Spinal cord (tissue), 10 donors: ENCODE measurements around the gene UGT1A6. TPM values are rescaled to one million over a fixed set of nuclear protein-coding genes. Genes with fewer than 3 reads are reported as not detected.
"Not testable (repeated sequence)": the region's sequence is repeated elsewhere in the genome, so short reads cannot be mapped to it uniquely, and the experiment has no call there.

Experiments
- DNase-seq, 6 donors: peaks; one replicate each; pipeline versions ENCODE4 v3.0.0 to v3.0.0-alpha.2; 2013 to 2015; ENCODE audit warnings: low spot score in 6 of 6, low read depth in 4 of 6
- H3K27ac ChIP-seq: one replicate; pipeline ENCODE4 v1.5.1; 2013; ENCODE audit warnings: low read depth, low read length, control low read depth
- H3K27me3 ChIP-seq: one replicate; pipeline ENCODE4 v1.6.1; 2013; ENCODE audit warnings: low read length; ENCODE audit not compliant: control insufficient read depth, insufficient read depth
- H3K36me3 ChIP-seq: one replicate; pipeline ENCODE4 v1.6.1; 2013; ENCODE audit warnings: low read length; ENCODE audit not compliant: control insufficient read depth, insufficient read depth
- H3K4me1 ChIP-seq: one replicate; pipeline ENCODE4 v1.6.1; 2013; ENCODE audit warnings: low read length; ENCODE audit not compliant: control insufficient read depth, insufficient read depth
- H3K4me3 ChIP-seq: one replicate; pipeline ENCODE4 v1.5.1; 2013; ENCODE audit warnings: low read depth, low read length, control low read depth
- H3K9me3 ChIP-seq: one replicate; pipeline ENCODE4 v1.6.1; 2013; ENCODE audit warnings: low read length; ENCODE audit not compliant: control insufficient read depth, insufficient read depth
- WGBS: methylation state at CpG from one replicate; pipeline ENCODE4 v1.1.5; 2013; ENCODE audit warnings: missing lambda C conversion rate; ENCODE audit not compliant: insufficient coverage; 5-methylcytosine and 5-hydroxymethylcytosine counted together
- polyA plus RNA-seq, 2 donors: library from polyadenylated mRNA; unstranded; fragments of 120-200 nt; gene quantifications; one replicate each; pipeline ENCODE4 v1.2.1, GENCODE V29; 2013; ENCODE audit not compliant: insufficient read length in 2 of 2
- total RNA-seq, 2 donors: library from RNA; depleted of rRNA in 1 of 2; stranded (reverse); fragments of 120-200 nt in 1 of 2; fragments of >200 nt in 1 of 2; gene quantifications; one replicate each; pipeline versions ENCODE4 v1.2.3 to v1.2.4, GENCODE V29; 2013 to 2014
- donor health status: healthy.

The UGT1A6 gene
- total and polyA plus RNA-seq, 4 donors, result 0.20 TPM; not detected in 3

DNA sequence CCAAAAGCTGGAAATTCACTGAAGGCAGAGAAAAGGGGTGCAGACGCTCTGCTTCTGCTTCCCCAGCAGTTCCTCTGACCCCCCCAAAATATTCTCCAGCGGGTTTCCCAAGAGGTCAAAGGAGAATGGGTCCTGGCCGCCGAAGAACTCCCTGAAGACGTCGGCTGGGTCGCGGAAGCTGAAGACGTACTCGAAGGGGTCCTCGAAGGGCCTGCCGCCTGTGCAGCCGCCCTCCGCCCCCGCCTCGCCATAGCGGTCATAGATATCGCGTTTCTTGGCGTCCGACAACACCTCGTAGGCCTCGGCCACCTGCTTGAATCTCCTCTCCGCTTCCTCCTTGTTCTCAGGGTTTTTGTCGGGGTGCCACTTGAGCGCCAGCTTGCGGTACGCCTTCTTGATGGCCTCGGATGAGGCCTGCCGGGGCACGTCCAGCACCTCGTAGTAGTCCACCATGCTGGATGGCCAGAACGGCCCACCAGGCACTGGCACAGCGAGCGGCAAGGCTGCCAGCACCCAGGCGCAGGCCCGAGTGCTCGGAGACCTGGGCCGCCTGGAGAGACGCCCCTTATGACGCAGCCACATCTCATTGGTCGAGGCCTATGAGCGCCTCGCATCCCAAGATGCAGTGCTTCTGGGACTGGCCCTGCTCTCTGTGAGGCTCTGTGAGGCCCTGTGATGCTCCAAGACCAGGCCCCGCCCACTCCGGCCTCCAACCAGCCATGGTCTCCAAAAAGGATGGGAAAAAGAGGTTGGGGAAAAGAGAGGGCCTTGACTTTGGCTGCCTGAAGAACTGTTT, 51.0 kb downstream of the UGT1A6 start:
- Histone ChIP-seq H3K27me3 (no peaks in the 10 kb centered on the region), H3K4me3 (no peak overlapping the region), H3K4me1 (no peaks in the 10 kb centered on the region), H3K9me3 (no peaks in the 10 kb centered on the region), H3K36me3 (no peaks in the 10 kb centered on the region), H3K27ac (no peak overlapping the region)
- WGBS, result 95% methylated on average over 39 of the region's 46 CpGs
- no peak for DNase-seq

DNA sequence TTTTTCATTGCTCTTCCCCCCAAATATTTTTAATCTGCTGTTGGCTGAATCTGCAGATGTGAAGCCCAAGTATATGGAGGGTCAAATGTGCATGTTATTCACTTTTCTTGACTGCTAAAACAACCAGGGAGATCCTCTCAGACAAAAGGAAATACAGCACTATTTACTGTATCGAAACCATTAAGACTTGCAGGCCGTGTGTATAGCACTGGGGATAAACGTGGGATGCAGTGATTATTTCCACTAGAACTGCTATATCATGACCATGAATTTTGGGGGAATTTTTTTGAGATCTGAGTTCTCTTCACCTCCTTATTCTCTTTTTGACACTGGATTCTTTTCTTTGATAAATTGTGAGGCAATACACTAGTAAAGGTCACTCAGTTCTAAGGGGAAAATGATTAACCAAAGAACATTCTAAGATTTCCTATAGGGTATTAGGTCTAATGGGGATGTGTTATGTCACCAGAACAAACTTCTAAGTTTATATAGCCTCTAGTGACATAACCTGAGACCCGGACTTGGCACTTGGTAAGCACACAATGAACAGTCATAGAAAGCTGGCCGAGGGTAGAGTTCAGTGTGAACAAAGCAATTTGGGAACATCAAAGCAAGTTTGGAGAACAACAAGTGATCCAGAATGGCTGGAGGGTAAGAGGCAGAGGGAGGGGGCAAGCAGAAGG, 52.5 kb downstream of the UGT1A6 start:
- no peak overlapping the region for H3K4me3 ChIP-seq

DNA sequence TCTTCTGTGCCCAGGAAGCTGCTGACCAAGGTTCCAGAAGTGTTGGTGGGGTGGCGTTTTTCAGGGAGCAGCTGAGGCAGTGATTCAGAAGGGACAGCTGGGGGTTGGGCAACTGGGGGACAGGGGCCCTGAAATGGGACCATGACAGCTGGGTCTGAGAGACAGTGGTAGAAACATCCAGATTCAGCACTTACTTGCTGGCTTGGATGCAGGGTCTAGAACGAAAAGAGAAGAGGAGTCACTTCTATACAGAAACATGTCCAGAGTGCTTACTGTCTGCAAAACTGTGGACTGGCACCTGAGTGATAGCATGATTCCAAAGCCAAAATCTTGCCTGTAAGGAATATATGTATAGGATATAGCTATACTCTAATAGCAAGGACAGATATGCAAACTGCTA, 53.1 kb downstream of the UGT1A6 start:
- not testable (repeated sequence) for H3K36me3 ChIP-seq, H3K4me3 ChIP-seq, H3K27me3 ChIP-seq, H3K4me1 ChIP-seq, H3K27ac ChIP-seq, DNase-seq, H3K9me3 ChIP-seq
- WGBS, result 79% methylated on average over 2 of the region's 2 CpGs

More for the DNA sequence above, 52.5 kb downstream of the UGT1A6 start:
- no peaks in the 10 kb centered on the region for H3K27me3 ChIP-seq
- H3K4me1 ChIP-seq, result no peaks in the 10 kb centered on the region
- 40% methylated on average over 2 of the region's 5 CpGs for WGBS
- H3K27ac ChIP-seq, result no peak overlapping the region
- H3K36me3 ChIP-seq, result no peaks in the 10 kb centered on the region
- no peak for DNase-seq
- H3K9me3 ChIP-seq, result no peaks in the 10 kb centered on the region

DNA sequence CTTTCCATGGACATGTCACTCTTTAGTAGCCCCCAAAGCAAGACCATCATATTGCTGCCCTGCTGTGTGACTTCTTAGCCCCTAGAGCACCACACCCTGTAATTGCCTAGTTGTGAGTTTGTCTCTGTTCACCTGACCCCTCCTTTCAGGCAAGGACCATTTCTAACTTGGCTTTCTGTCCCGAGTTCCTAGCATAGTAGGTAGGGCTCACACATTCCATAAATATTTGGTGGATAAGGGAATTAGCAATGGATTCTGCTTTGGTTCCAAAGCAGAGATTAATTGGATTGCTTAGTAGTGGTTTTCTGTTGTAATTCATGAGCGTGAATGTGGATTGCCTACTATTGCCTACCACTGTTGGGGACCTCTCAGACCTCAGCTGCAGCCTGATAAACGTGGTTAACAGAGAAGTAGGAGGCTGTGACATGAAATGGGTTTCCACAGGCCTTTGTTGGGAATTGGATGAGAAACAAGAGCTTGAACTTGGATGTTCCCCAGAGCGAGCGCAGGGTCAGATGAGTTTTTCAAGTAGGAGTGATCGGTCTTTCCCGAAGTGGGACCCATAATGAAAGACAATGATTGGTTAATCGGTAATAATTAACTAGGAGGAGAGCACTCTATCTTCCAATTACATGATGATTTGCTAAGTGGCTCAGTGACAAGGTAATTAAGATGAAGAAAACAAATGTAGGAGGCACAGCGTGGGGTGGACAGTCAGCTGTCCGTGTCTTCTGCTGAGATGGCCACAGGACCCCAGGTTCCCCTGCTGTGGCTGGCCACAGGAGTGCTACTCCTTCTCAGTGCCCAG, 54.0 kb downstream of the UGT1A6 start:
- no peaks in the 10 kb centered on the region for H3K27me3 ChIP-seq
- H3K4me1 ChIP-seq, result no peaks in the 10 kb centered on the region
- H3K36me3 ChIP-seq, result no peaks in the 10 kb centered on the region
- WGBS, result 89% methylated on average over 7 of the region's 10 CpGs
- no peak for DNase-seq
- no peak overlapping the region for H3K27ac ChIP-seq
- H3K9me3 ChIP-seq, result peaks cover 8% of the 10 kb centered on the region
- no peak overlapping the region for H3K4me3 ChIP-seq

DNA sequence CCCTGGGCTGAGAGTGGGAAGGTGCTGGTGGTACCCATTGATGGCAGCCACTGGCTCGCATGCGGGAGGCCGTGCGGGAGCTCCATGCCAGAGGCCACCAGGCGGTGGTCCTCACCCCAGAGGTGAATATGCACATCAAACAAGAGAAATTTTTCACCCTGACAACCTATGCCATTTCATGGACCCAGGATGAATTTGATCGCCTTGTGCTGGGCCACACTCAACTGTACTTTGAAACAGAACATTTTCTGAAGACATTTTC, 54.5 kb downstream of the UGT1A6 start:
- Histone ChIP-seq H3K27ac (no peak overlapping the region), H3K4me1 (no peaks in the 10 kb centered on the region), H3K9me3 (peaks cover 8% of the 10 kb centered on the region), H3K36me3 (no peaks in the 10 kb centered on the region), H3K4me3 (no peak overlapping the region), H3K27me3 (no peaks in the 10 kb centered on the region)
- no peak for DNase-seq
- 93% methylated on average over 6 of the region's 6 CpGs for WGBS

DNA sequence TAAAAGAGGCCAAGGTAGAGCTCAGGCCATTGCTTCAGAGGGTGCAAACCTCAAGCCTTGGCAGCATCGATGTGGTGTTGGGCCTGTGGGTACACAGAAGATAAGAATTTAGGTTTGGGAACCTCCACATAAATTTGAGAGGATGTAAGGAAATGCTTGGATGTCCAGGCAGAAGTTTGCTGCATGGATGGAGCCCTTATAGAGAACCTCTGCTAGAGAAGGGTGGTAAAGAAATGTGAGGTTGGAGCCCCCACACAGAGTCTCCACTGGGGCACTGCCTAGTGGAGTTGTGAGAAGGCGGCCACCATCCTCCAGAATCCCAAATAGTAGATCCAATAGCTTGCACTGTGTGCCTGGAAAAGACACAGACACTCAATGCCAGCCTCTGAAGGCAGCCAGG, 58.0 kb downstream of the UGT1A6 start:
- not testable (repeated sequence) for H3K36me3 ChIP-seq, DNase-seq, H3K27me3 ChIP-seq, H3K27ac ChIP-seq, H3K4me1 ChIP-seq, H3K4me3 ChIP-seq, H3K9me3 ChIP-seq
- 88% methylated on average over 2 of the region's 2 CpGs for whole genome bisulfite sequencing

DNA sequence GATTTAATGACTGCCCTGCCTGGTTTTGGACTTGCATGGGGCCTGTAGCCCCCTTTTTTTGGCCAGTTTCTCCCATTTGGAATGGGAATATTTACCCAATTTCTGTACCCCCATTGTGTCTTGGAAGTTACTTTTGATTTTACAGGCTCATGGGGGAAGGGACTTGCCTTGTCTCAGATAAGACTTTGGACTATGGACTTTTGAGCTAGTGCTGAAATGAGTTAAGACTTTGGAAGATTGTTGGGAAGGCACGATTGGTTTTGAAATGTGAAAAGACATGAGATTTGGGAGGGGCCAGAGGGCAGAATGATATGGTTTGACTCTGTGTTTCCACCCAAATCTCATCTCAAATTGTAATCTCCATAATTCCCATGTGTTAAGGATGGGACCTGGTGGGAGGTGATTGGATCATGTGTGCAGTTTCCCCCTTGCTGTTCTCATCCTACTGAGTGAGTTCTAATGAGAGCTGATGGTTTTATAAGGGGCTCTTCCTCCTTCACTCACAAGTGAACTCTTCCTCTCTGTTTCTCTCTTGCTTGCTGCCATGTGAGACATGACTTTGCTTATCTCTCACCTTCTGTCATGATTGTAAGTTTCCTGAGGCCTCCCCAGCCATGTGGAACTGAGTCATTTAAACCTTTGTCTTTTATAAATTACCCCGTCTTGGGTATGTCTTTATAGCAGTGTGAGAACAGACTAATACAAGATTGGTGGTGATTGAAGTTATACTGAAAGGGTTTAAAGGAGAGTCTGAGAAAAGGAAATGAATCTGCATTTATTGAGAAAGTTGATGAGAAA, 58.7 kb downstream of the UGT1A6 start:
- 80% methylated on average over 1 of the region's 2 CpGs for WGBS
- not testable (repeated sequence) for DNase-seq, H3K27ac ChIP-seq, H3K4me1 ChIP-seq, H3K27me3 ChIP-seq, H3K4me3 ChIP-seq, H3K36me3 ChIP-seq, H3K9me3 ChIP-seq

DNA sequence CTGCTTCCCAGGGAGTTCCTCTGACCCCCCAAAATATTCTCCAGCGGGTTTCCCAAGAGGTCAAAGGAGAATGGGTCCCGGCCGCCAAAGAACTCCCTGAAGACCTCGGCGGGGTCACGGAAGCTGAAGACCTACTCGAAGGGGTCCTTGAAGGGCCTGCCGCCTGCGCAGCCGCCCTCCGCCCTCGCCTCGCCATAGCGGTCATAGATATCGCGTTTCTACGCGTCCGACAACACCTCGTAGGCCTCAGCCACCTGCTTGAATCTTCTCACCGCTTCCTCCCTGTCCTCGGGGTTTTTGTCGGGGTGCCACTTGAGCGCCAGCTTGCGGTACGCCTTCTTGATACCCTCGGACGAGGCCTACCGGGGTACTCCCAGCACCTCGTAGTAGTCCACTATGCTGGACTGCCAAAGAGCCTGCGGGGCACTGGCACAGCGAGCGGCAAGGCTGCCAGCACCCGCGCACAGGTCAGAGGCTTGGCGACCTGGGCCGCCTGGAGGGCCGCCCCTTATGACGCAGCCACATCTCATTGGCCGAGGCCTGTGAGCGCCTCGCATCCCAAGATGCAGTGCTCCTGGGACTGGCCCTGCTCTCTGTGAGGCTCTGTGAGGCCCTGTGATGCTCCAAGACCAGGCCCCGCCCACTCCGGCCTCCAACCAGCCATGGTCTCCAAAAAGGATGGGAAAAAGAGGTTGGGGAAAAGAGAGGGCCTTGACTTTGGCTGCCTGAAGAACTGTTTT, 62.4 kb downstream of the UGT1A6 start:
- WGBS, result 95% methylated on average over 42 of the region's 44 CpGs
- no peak for DNase-seq
- Histone ChIP-seq H3K27ac (no peak overlapping the region), H3K4me3 (no peak overlapping the region), H3K36me3 (no peaks in the 10 kb centered on the region), H3K4me1 (peaks cover under 1% of the 10 kb centered on the region), H3K9me3 (peaks cover 8% of the 10 kb centered on the region), H3K27me3 (no peaks in the 10 kb centered on the region)
